SU-DHL-6 (cell line): ENCODE measurements around the gene BRD1.

ENCODE experiments used
- CTCF ChIP-seq: fragments of 200-600 bp; sonication (generic); IDR thresholded peaks from one replicate; pipeline ENCODE4 v1.5.1; 2017; ENCODE audit warnings: antibody characterized with exemption, mild to moderate bottlenecking, low read length, moderate library complexity; ENCODE audit not compliant: insufficient read depth, poor library complexity, severe bottlenecking
- EZH2phosphoT487 ChIP-seq: fragments of 200-600 bp; sonication (generic), shearing (Covaris generic); conservative IDR thresholded peaks from 2 replicates; pipeline ENCODE4 v1.6.1; 2018; ENCODE audit warnings: mild to moderate bottlenecking, antibody characterized with exemption, low read length, moderate library complexity, mixed read lengths

GRCh38 chr22:49792107-49792506 is 35.6 kb downstream of the BRD1 start:
- TF ChIP-seq CTCF (no peak), EZH2phosphoT487 (no peak)
